ENCODE measurements around the gene UGT1A5. TPM values are rescaled to one million over a fixed set of nuclear protein-coding genes. Genes with fewer than 3 reads are reported as not detected.

Gene UGT1A5
- total RNA-seq, 1 experiment from 2014 or later: not detected

- no TSS peak for BruUV-seq (replicated peaks)
- no peak overlapping the region for H3K27ac ChIP-seq (ENCODE audit: low read depth, low read length)
Measured at GRCh38 chr2:233761040-233761769, 48.5 kb downstream of the UGT1A5 start.

GRCh38 chr2:233764264-233764663 lies 51.6 kb downstream of the UGT1A5 start:
- RAD21 ChIA-PET (ENCODE audit: low non-redundant PET in 1 of 2, low total read pairs in 2 of 2, uncharacterized antibody in 2 of 2, unreplicated experiment in 2 of 2): no interaction called here
- Histone ChIP-seq H4K20me1 (ENCODE audit: insufficient read depth) (no peaks in the 10 kb centered on the region), H3K9me3 (ENCODE audit: control insufficient read depth in 1 of 2, insufficient read depth in 1 of 2, low read depth in 1 of 2, low read length in 2 of 2) (no peaks in the 10 kb centered on the region), H3K79me2 (ENCODE audit: insufficient read depth, low read length) (no peaks in the 10 kb centered on the region), H3K27ac (ENCODE audit: low read depth, low read length) (no peak overlapping the region), H3K9ac (ENCODE audit: low read length) (no peak overlapping the region), H3K4me1 (ENCODE audit: control insufficient read depth in 1 of 2, insufficient read depth in 2 of 2, low read length in 2 of 2) (peaks cover 3 to 10% of the 10 kb centered on the region in 2 experiments; a peak in 2 of 4 replicates), H3K27me3 (ENCODE audit: insufficient read depth, low read length) (no peaks in the 10 kb centered on the region), H2AFZ (ENCODE audit: low read depth, low read length, poor library complexity, severe bottlenecking) (no peak overlapping the region), H3K4me2 (ENCODE audit: low read length) (peak overlapping the region; percentile 48), H3K36me3 (ENCODE audit: control insufficient read depth in 1 of 2, insufficient read depth in 2 of 2, low read length in 2 of 2) (no peaks in the 10 kb centered on the region), H3K4me3 (replicated peaks in 1 of 2; ENCODE audit: low read depth in 1 of 2, low read length in 2 of 2) (no peak overlapping the region), H3K9me2 (ENCODE audit: insufficient read depth) (no peaks in the 10 kb centered on the region)
- CTCF ChIA-PET: no interaction called here
- ATAC-seq: no peak
- no peak for DNase-seq (ENCODE audit: low read depth, low spot score)
- TF ChIP-seq EGR1 (IDR thresholded peaks at IDR 0.05; ENCODE audit: low read depth) (peak; percentile 62; the same call in 1 of the 2 replicates), TCF7L2 (IDR thresholded peaks at IDR 0.05; ENCODE audit: borderline replicate concordance, extremely low read depth, insufficient read depth, insufficient read length) (no peak)
- intact Hi-C loops (cut with micrococcal nuclease): no loop called here
- POLR2A ChIA-PET: no interaction called here
- no TSS peak for BruUV-seq (replicated peaks)

More at GRCh38 chr2:233761040-233761769, 48.5 kb downstream of the UGT1A5 start:
- H3K9me3 ChIP-seq (ENCODE audit: control insufficient read depth in 1 of 2, insufficient read depth in 1 of 2, low read depth in 1 of 2, low read length in 2 of 2): no peaks in the 10 kb centered on the region
- no peak overlapping the region for H3K9ac ChIP-seq (ENCODE audit: low read length)
- ChIA-PET POLR2A (no interaction called here), RAD21 (ENCODE audit: low non-redundant PET in 1 of 2, low total read pairs in 2 of 2, uncharacterized antibody in 2 of 2, unreplicated experiment in 2 of 2) (no interaction called here), CTCF (no interaction called here)
- H3K4me3 ChIP-seq (replicated peaks in 1 of 2; ENCODE audit: low read depth in 1 of 2, low read length in 2 of 2): no peak overlapping the region
- H3K27me3 ChIP-seq (ENCODE audit: insufficient read depth, low read length): no peaks in the 10 kb centered on the region
- peaks cover 0 to 10% of the 10 kb centered on the region in 2 experiments; a peak in 2 of 4 replicates for H3K4me1 ChIP-seq (ENCODE audit: control insufficient read depth in 1 of 2, insufficient read depth in 2 of 2, low read length in 2 of 2)
- H3K36me3 ChIP-seq (ENCODE audit: control insufficient read depth in 1 of 2, insufficient read depth in 2 of 2, low read length in 2 of 2): no peaks in the 10 kb centered on the region
- TF ChIP-seq RAD21 (IDR thresholded peaks at IDR 0.05; ENCODE audit: low read depth) (no peak), SP1 (IDR thresholded peaks at IDR 0.05; ENCODE audit: low read depth) (no peak), YY1 (IDR thresholded peaks at IDR 0.05; ENCODE audit: extremely low read depth, insufficient replicate concordance, low read depth, low read length) (no peak), MAX (IDR thresholded peaks at IDR 0.05) (no peak), ZNF274 (IDR thresholded peaks at IDR 0.05; ENCODE audit: low read depth, low read length) (no peak), FOSL1 (IDR thresholded peaks at IDR 0.05; ENCODE audit: low read depth) (no peak), ATF3 (IDR thresholded peaks at IDR 0.05) (no peak), TCF7L2 (IDR thresholded peaks at IDR 0.05; ENCODE audit: borderline replicate concordance, extremely low read depth, insufficient read depth, insufficient read length) (no peak), SIN3A (IDR thresholded peaks at IDR 0.05; ENCODE audit: low read depth) (no peak), EZH2phosphoT487 (IDR thresholded peaks at IDR 0.05; ENCODE audit: borderline replicate concordance) (no peak)
- ATAC-seq: no peak
- H3K4me2 ChIP-seq (ENCODE audit: low read length): no peak overlapping the region
- H2AFZ ChIP-seq (ENCODE audit: low read depth, low read length, poor library complexity, severe bottlenecking): no peak overlapping the region
- intact Hi-C loops (cut with micrococcal nuclease): no loop called here
- H3K9me2 ChIP-seq (ENCODE audit: insufficient read depth): no peaks in the 10 kb centered on the region
- no peak for DNase-seq (ENCODE audit: low read depth, low spot score)
- H4K20me1 ChIP-seq (ENCODE audit: insufficient read depth): no peaks in the 10 kb centered on the region
- H3K79me2 ChIP-seq (ENCODE audit: insufficient read depth, low read length): no peaks in the 10 kb centered on the region

All from HCT116 (cell line).